HG03108 (cell line): ENCODE data around the gene BAZ2B.

Experiments
- ATAC-seq: cut with Tn5 transposase; IDR thresholded peaks from one replicate; pipeline ENCODE4 v1.9.1; 2021; ENCODE audit warnings: moderate library complexity; ENCODE audit not compliant: unreplicated experiment

The BAZ2B gene

GRCh38 chr2:159617646-159618045, 1.3 kb upstream of the BAZ2B start:
- no peak for ATAC-seq

DNA sequence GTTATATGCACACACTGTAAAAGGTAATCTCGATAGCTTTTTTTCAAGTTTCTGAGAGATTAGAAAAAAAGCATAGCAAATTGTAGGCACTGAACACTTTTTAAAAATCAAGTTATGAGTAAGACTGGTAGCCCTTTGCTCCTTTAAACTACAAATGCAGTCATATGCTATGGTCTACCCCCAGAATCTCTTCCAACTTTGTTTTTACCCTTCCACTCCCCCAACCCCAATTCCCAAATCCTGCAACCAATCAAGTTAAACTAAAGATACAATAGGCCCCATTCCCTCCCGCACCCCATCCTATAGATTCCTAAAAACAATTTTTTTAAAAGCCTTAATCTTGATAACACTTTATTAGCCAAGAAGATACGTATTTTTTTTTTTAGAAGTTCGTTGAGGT, 752 bp upstream of the BAZ2B start:
- ATAC-seq: no peak

GRCh38 chr2:159615367-159616285, 722 bp downstream of the BAZ2B start:
- peak; percentile 56 for ATAC-seq

GRCh38 chr2:159614534-159615366, 1.6 kb downstream of the BAZ2B start:
- ATAC-seq: peak; percentile 2

GRCh38 chr2:159613651-159614285, 2.6 kb downstream of the BAZ2B start:
- ATAC-seq: no peak

- no peak for ATAC-seq
Measured at GRCh38 chr2:159613091-159613490, 3.3 kb downstream of the BAZ2B start.

GRCh38 chr2:159612255-159612901, 4.0 kb downstream of the BAZ2B start:
- ATAC-seq: no peak

DNA sequence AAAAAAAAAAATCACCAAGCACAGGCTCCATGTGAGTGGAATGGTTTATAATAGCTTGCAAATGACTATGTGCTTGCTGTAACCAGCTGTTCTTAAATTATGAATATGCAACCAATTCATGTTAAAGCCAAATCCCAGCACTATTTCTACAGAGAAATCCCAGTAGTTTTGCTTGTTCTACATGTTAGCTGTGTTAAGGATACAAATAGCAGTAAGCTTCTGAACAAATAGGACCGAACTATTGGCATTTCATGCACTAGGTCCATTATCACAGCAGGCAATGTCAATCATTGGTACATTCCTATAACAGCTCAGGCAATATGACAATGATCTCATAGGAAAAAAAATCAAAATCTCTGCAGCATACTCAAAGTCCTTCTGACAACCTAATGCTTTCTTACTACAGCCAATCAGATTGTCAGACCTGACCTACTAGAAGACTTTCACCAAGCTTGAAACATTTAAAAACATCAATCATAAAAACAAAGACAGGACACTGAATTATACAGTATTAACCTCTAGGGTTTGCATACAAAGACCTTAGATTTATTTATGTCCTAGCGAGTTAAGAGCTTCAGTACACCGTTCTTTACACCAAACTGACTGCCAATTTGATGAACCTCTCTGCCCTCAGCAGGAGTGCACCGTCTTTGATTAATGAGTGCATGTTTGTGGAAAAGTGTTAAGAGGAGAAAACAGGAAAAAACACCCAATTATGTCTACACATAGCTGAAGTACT, 6.4 kb downstream of the BAZ2B start:
- no peak for ATAC-seq

- ATAC-seq: no peak
Measured at GRCh38 chr2:159608723-159609308, 7.5 kb downstream of the BAZ2B start.

DNA sequence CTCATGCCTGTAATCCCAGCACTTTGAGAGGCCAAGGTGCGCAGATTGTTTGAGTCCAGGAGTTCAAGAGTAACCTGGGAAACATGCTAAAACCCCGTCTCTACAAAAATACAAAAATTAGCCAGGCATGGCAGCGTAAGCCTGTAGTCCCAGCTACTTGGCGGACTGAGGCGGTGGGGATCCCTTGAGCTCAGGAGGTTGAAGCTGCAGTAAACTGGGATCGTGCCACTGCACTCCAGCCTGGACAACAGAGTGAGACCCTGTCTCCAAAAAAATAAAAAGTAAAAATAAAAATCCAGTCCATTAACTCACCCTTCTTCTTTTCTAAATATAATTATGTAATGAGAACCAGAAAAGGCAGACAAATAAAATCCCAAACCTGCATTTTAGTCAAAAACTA, 8.2 kb downstream of the BAZ2B start:
- no peak for ATAC-seq

DNA sequence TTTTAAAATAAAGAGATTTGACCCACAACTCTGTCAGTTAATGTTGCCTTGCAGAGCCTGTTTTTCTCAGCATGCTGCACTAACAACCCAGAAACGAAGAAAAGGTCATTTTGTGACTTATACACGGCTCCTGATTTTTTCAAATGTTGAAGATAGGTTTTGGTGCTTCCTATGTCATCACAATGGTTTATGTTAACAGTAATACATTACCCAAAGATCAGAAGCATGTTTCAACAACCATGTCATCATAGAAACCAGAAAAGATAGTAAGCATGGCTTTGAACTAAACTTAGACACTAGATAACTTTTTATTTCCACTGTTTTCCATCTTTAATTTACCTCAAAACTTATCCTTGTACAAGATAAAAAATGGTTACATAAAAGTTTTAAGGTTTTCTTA, 10.1 kb downstream of the BAZ2B start:
- ATAC-seq: no peak

DNA sequence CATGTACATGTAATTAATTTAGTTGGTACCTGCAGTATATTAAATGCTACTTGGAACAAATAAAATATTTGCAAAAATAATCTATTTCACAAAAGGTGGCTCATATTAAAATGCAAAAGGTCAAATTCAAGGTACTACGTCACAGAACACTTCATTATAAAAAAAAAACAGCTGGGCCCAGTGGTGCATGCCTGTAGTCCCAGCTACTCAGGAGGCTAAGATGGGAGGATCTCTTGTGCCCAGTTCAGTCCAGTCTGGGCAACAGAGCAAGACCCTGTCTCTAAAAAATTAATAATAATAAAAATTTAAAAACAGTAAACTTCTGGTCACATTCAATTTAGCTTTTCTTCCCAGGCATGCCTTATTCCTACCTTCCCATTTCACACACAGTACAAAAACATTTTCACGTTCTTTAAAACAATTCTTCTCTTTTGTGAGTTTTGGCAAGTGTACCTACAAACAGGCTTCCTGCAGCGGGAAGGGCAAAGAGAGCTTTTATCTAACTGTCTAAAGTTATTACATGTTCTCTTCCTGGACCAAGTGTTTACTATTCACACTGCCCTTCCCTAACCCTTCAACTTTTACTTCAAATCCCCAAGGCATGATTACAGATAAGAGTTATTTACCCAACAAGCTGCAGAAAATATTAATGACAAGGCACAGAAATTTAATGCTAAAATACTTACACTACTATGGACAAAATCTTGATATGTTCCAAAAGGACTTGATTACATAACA, 10.7 kb downstream of the BAZ2B start:
- ATAC-seq: no peak

DNA sequence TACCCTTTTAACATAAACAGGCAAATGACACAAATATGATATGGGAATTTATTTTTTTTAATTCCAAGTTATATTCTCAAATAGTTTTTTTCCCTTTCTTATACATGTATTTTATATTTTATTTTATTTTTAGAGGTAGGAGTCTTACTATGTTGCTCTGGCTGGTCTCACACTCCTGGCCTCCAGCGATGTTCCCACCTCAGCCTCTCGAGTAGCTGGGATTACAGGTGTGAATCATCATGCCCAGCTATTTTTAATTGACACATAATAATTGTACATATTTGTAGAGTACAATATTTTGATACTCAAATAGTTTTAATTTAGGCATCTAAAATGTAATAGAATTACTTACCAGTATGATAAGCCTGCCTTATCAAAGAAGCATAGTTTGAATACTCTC, 12.2 kb downstream of the BAZ2B start:
- ATAC-seq: no peak

GRCh38 chr2:159600752-159601151, 15.6 kb downstream of the BAZ2B start:
- ATAC-seq: no peak

DNA sequence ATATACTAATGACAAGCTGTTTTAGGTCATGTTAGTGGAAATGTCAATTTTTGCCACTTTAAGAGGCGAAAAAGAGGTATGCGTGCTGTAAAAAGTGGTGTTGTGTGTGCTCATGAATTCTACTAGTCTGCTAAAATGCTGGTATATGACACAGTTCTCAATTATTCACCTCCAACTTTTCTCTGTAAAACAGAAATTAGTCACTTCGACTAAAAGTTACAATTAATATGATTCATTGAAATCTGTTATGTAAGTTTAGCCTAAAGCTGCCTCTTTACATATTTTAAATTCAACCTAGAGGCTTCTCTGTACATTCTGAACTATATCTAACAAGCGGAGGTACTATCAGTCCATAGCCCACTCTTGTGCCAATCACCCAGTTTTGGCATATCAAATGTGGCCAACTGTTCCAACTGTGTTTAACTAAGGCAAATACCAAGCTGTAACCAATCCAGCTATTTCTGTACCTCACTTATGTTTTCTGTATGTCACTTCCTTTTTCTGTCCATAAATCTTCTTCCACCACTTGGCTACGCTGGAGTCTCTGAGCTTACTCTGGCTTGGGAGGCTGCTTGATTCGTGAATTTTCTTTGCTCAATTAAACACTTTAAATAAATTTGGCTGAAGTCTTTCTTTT, 20.8 kb downstream of the BAZ2B start:
- ATAC-seq: no peak

DNA sequence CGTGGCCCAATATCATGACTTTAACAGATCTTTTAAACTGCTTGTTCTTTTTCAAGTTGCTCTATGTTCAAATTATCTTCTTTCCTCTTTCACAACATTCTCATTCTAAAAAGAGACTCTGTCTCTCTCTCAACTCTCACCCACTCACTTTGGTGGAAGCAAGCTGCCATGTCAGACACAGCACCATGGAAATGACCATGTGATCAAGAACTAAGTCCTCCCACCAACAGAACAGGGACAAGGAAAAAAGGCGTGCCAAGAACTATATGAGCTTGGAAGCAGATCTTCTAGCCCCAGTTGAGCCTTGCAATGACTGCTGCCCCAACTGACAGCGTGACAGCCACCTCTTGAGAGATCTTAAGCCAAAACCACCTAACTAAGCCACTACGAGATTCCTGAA, 23.9 kb downstream of the BAZ2B start:
- ATAC-seq: no peak

- ATAC-seq: no peak
Measured at GRCh38 chr2:159591221-159591620, 25.1 kb downstream of the BAZ2B start.

DNA sequence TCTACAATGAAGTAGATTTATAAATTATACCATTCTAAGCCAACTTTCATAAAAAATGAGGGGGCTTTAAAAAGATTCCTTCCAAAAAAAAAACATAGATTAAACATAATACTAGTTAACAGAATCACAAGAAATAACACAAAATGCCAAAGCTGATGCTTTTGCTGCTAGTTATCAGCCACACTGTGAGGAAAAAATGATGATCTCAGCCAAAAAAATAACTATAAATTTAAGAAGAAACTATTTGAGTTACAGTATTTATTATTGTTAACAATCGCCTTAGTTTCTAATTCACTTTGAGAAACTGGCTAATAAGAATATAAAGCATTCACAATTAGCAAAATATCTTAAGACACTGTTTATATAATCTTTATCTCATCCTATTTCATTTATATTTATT, 27.1 kb downstream of the BAZ2B start:
- ATAC-seq: no peak

DNA sequence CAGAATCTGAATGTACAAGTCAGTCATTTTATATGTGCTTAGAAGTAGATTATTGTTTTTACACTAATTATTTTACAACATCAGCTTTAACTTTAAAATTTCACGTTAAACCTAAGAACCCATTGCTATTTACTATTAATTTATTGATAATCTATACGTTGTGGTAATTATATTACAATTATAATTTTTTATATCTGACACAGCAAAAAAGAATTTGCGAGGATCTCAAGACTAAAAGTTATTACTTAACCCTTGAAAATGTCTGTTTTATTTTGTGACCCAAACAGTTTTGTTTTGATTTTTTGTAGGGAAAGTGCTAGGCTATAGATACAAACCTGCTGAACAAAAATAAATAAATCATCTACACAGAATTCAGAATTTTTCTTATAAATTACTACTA, 30.3 kb downstream of the BAZ2B start:
- ATAC-seq: no peak
